ENCODE measurements around the gene DMAP1.

- no peak for TF ChIP-seq CTCF (IDR thresholded peaks at IDR 0.05)
- TF ChIP-seq POLR2AphosphoS5 (IDR thresholded peaks at IDR 0.05; ENCODE audit: low read depth, low read length): no peak
- no peak for TF ChIP-seq REST (IDR thresholded peaks at IDR 0.05; ENCODE audit: insufficient read depth in 1 of 2, low read depth in 2 of 2, low read length in 1 of 2)
Measured at GRCh38 chr1:44251989-44252671, 38.9 kb downstream of the DMAP1 start.

All from Panc1 (cell line).